SU-DHL-6 (cell line): ENCODE results near the gene APBA2.

Source experiments
- EZH2phosphoT487 ChIP-seq: fragments of 200-600 bp; sonication (generic), shearing (Covaris generic); conservative IDR thresholded peaks from 2 replicates; pipeline ENCODE4 v1.6.1; 2018; ENCODE audit warnings: mild to moderate bottlenecking, antibody characterized with exemption, low read length, moderate library complexity, mixed read lengths
- TF ChIP-seq, protein P1 (sequence below): fragments of 200-600 bp; sonication (generic); IDR thresholded peaks from one replicate; pipeline ENCODE4 v1.5.1; 2017; ENCODE audit warnings: antibody characterized with exemption, mild to moderate bottlenecking, low read length, moderate library complexity; ENCODE audit not compliant: insufficient read depth, poor library complexity, severe bottlenecking

DNA sequence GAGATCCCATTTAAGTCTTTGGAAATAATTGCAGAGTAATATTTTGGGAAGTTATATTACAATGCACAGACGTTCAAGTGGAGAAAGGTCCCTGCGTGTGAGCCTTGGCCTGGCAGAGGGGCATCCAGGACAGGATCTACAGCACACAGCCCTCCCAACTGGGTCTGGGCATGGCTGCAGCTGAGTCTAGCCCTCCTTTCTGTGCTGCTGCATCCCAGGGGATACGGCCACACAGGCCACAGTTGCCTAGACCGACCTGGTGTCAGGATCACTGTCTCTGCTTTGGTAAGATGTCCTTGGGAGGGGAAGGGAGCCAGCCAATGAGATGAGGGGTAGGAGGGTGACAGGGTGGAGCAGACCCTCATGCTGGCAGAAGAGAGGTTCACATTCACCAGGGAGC, 46.1 kb downstream of the APBA2 start:
- TF ChIP-seq, protein P1, sequence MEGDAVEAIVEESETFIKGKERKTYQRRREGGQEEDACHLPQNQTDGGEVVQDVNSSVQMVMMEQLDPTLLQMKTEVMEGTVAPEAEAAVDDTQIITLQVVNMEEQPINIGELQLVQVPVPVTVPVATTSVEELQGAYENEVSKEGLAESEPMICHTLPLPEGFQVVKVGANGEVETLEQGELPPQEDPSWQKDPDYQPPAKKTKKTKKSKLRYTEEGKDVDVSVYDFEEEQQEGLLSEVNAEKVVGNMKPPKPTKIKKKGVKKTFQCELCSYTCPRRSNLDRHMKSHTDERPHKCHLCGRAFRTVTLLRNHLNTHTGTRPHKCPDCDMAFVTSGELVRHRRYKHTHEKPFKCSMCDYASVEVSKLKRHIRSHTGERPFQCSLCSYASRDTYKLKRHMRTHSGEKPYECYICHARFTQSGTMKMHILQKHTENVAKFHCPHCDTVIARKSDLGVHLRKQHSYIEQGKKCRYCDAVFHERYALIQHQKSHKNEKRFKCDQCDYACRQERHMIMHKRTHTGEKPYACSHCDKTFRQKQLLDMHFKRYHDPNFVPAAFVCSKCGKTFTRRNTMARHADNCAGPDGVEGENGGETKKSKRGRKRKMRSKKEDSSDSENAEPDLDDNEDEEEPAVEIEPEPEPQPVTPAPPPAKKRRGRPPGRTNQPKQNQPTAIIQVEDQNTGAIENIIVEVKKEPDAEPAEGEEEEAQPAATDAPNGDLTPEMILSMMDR = no peak
- TF ChIP-seq EZH2phosphoT487 = no peak
